ENCODE data around the gene KRT75. TPM values are rescaled to one million over a fixed set of nuclear protein-coding genes. Genes with fewer than 3 reads are reported as not detected.

The KRT75 gene
- not detected in 3 replicates for total RNA-seq
- long read RNA-seq, result 0 reads

- Mint-ChIP-seq H3K4me1 (ENCODE audit: low read depth) (no peaks in the 10 kb centered on the region), H3K36me3 (ENCODE audit: low read depth) (peaks cover 1% of the 10 kb centered on the region), H3K4me3 (ENCODE audit: unreplicated experiment) (no peak within 1 kb of the TSS), H3K27ac (ENCODE audit: unreplicated experiment) (no peak within 1 kb of the TSS), H3K27me3 (ENCODE audit: low read depth) (peaks cover 76% of the 10 kb centered on the region), H3K9me3 (ENCODE audit: low read depth) (no peaks in the 10 kb centered on the region)
- no peak for DNase-seq (ENCODE audit: low spot score)
- TF ChIP-seq, protein P1, sequence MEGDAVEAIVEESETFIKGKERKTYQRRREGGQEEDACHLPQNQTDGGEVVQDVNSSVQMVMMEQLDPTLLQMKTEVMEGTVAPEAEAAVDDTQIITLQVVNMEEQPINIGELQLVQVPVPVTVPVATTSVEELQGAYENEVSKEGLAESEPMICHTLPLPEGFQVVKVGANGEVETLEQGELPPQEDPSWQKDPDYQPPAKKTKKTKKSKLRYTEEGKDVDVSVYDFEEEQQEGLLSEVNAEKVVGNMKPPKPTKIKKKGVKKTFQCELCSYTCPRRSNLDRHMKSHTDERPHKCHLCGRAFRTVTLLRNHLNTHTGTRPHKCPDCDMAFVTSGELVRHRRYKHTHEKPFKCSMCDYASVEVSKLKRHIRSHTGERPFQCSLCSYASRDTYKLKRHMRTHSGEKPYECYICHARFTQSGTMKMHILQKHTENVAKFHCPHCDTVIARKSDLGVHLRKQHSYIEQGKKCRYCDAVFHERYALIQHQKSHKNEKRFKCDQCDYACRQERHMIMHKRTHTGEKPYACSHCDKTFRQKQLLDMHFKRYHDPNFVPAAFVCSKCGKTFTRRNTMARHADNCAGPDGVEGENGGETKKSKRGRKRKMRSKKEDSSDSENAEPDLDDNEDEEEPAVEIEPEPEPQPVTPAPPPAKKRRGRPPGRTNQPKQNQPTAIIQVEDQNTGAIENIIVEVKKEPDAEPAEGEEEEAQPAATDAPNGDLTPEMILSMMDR (IDR thresholded peaks at IDR 0.05), result no peak
Observed at GRCh38 chr12:52434081-52434733, at the start of gene KRT75. KRT75 (minus strand) TSS chr12:52434371; CDS start chr12:52434304, 67 bp downstream.

DNA sequence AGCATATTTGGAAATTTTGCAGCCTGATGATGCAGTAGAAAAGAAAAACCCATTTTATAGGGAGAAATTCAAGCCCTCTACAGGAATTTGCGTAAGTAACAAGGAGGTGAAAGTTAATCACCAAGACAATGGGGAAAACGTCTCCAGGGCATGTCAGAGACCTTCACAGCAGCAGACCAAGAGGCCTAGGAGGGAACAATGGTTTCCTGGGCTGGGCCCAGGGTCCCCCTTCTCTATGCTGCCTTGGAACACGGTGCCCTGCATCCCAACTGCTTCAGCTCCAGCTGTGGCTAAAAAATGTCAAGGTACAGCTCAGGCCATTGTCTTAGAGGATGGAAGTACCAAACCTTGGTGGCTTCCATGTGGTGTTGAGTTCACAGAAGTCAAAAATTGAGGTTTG is 45.9 kb upstream of the KRT75 start:
- Mint-ChIP-seq H3K9me3 (ENCODE audit: low read depth) (peaks cover 18% of the 10 kb centered on the region), H3K4me1 (ENCODE audit: low read depth) (no peaks in the 10 kb centered on the region), H3K27me3 (ENCODE audit: low read depth) (peaks cover 71% of the 10 kb centered on the region), H3K36me3 (ENCODE audit: low read depth) (peaks cover 3% of the 10 kb centered on the region), H3K27ac (ENCODE audit: unreplicated experiment) (no peak overlapping the region), H3K4me3 (ENCODE audit: unreplicated experiment) (no peak overlapping the region)
- TF ChIP-seq, protein P1 (IDR thresholded peaks at IDR 0.05), result no peak
- no peak for DNase-seq (ENCODE audit: low spot score)

- Mint-ChIP-seq H3K4me3 (ENCODE audit: unreplicated experiment) (no peak overlapping the region), H3K9me3 (ENCODE audit: low read depth) (peaks cover 11% of the 10 kb centered on the region), H3K27me3 (ENCODE audit: low read depth) (peaks cover 60% of the 10 kb centered on the region), H3K36me3 (ENCODE audit: low read depth) (no peaks in the 10 kb centered on the region), H3K27ac (ENCODE audit: unreplicated experiment) (no peak overlapping the region), H3K4me1 (ENCODE audit: low read depth) (no peaks in the 10 kb centered on the region)
- TF ChIP-seq, protein P1 (IDR thresholded peaks at IDR 0.05), result no peak
- DNase-seq (ENCODE audit: low spot score), result no peak
Observed at GRCh38 chr12:52477651-52478050, 43.5 kb upstream of the KRT75 start.

DNA sequence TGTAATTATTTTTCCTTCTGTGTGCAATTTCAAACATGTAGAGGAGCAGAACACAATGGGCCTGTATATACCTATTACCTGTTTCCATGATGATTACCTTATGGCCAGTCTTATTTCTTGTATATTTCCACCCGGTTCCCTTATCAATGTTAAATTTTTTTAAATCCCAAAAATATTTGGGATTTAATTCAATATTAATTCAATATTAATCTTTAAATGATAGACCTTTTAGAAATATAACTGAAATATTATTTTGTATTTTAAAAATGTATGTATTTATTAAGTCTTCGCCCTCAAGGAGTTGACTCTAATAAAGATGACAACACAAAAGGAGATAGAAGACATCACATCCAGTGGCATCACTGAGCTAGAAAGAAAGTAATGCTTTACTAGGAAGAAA is 40.0 kb upstream of the KRT75 start:
- Mint-ChIP-seq H3K4me3 (ENCODE audit: unreplicated experiment) (no peak overlapping the region), H3K4me1 (ENCODE audit: low read depth) (no peaks in the 10 kb centered on the region), H3K9me3 (ENCODE audit: low read depth) (peaks cover 8% of the 10 kb centered on the region), H3K27me3 (ENCODE audit: low read depth) (peaks cover 65% of the 10 kb centered on the region), H3K27ac (ENCODE audit: unreplicated experiment) (no peak overlapping the region), H3K36me3 (ENCODE audit: low read depth) (no peaks in the 10 kb centered on the region)
- TF ChIP-seq, protein P1 (IDR thresholded peaks at IDR 0.05), result no peak
- DNase-seq (ENCODE audit: low spot score), result no peak

DNA sequence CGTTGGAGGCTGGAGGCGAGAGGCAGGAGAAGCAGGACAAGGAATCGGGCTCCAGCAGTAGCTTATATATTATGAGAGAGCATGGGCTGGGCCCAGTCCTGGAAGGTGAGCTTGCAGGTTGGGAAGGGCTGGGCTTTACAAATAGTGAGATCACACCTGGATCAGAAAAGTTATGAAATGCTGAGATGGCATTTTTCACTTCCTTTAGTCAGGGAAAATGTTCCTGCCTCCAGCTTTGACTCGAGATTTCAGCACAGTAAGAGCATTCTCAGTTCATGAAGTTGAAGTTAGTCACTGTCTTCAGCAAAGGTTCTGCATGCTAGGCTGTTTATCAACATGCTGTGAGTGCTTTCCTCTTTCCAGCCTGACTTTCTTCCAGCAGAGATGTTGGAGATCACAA is 39.6 kb upstream of the KRT75 start, which contains the start of gene KRT6C:
TSS of gene KRT6C (minus strand) at position 38 of the 400 bp plus-strand sequence. CDS start 68 bp downstream, outside the sequence.
- Mint-ChIP-seq H3K4me3 (ENCODE audit: unreplicated experiment) (no peak within 1 kb of the TSS), H3K27ac (ENCODE audit: unreplicated experiment) (no peak within 1 kb of the TSS), H3K36me3 (ENCODE audit: low read depth) (no peaks in the 10 kb centered on the region), H3K27me3 (ENCODE audit: low read depth) (peaks cover 64% of the 10 kb centered on the region), H3K9me3 (ENCODE audit: low read depth) (peaks cover 8% of the 10 kb centered on the region), H3K4me1 (ENCODE audit: low read depth) (no peaks in the 10 kb centered on the region)
- TF ChIP-seq, protein P1 (IDR thresholded peaks at IDR 0.05), result no peak
- DNase-seq (ENCODE audit: low spot score), result no peak

Measured in chondrocyte (in vitro differentiated cells).